22Rv1 (cell line): ENCODE measurements around the gene RANBP1.

Source experiments
- H3K27ac ChIP-seq: fragments of 450-650 bp; 2 replicates; pipeline ENCODE4 v1.5.1; 2017
- CTCF ChIP-seq: fragments of 450-650 bp; IDR thresholded peaks from 2 replicates; pipeline ENCODE4 v1.5.1; 2017; ENCODE audit warnings: mild to moderate bottlenecking
- ZFX ChIP-seq: fragments of 450-650 bp; IDR thresholded peaks from 2 replicates; pipeline ENCODE4 v1.6.1; 2017; ENCODE audit warnings: antibody characterized with exemption, borderline replicate concordance

Gene RANBP1

DNA sequence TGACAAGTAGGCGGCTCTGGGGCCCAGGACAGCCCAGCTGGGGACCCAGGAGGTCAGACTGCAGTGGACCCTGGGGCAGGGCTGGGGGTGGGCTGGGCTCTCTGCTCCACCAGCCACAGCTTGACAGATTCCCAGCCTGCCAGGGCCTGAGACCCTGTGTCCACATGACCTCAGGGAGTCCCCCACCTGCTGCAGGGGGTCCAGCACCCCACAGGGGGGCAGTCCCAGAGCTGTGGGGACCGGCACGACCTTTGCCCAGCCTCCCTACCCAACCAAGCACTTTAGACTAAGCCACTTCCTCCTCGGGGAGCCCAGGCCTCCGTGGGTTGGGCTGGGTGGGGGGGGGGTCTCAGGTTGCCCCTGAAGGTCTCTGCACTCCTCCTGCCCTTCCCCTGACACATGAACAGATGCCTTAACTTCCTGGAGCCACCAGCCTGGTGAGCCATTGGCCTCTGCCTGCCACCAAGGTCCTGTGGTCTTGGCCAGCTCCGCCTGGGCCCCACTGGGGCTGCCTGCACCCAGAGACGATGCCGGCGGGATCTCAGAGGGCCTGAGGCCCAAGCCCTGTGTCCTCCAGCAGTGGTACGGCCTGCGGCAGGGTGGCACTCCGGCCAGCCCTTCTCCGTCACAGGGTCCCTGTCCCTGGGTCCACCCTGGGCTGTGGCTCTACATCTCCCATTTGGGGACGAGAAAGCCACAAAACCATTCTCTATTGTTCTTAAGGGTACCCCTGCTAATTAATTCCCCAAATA, 31.5 kb downstream of the RANBP1 start:
- no peak for TF ChIP-seq ZFX
- no peak for TF ChIP-seq CTCF
- no peak overlapping the region for H3K27ac ChIP-seq

GRCh38 chr22:20148414-20148813, 32.5 kb downstream of the RANBP1 start:
- TF ChIP-seq ZFX (no peak), CTCF (no peak)

DNA sequence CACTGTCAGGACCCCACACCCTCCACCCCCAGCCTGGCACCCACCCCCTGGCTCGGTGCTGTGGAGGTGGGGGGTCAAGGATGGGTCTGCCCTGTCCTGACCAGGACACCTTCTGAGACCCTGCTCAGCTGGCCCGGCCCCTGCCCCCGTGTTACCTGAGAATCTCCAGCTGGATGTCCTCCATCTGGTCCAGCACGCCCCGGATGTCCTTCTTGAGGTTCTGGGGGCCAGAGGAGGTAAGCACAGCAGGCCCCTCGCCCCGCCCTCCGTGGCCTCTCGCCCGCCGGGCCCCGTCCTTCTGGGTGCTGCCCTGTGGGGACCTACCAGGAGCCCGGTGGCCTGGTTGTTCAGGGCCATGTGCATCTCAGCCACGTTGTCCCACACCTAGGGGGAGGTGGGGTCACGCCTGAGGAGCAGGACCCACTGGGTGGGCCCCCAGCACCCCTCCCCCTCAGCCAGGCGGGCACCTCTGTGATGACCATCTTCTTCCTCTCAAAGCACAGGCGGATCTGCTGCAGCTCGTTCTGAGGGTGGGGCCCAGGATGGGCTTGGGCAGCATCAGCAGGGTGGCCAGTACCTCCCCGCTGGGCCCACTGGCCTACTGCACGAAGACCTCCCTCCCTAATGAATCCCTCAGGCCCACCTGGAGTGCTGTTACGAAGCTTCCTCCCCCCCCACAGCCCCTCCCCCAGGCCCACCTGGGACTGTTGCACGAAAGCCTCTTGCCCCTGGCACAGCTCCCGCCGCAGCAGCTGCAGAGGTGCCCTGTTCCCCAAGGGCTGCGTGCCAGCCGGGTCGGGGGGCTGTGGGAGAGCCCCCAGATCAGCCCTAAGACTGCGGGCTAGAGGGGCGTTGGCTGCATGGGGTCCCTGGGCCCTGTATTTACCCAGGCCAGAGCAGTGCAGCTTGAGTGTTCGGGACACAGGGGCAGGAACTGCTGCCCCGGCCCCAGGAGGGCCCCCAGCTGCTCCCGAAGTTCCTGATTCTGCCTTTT, 33.6 kb downstream of the RANBP1 start:
- H3K27ac ChIP-seq, result no peak overlapping the region
- TF ChIP-seq CTCF, result no peak
- TF ChIP-seq ZFX, result no peak

More at GRCh38 chr22:20148414-20148813, 32.5 kb downstream of the RANBP1 start:
- H3K27ac ChIP-seq, result no peak overlapping the region

DNA sequence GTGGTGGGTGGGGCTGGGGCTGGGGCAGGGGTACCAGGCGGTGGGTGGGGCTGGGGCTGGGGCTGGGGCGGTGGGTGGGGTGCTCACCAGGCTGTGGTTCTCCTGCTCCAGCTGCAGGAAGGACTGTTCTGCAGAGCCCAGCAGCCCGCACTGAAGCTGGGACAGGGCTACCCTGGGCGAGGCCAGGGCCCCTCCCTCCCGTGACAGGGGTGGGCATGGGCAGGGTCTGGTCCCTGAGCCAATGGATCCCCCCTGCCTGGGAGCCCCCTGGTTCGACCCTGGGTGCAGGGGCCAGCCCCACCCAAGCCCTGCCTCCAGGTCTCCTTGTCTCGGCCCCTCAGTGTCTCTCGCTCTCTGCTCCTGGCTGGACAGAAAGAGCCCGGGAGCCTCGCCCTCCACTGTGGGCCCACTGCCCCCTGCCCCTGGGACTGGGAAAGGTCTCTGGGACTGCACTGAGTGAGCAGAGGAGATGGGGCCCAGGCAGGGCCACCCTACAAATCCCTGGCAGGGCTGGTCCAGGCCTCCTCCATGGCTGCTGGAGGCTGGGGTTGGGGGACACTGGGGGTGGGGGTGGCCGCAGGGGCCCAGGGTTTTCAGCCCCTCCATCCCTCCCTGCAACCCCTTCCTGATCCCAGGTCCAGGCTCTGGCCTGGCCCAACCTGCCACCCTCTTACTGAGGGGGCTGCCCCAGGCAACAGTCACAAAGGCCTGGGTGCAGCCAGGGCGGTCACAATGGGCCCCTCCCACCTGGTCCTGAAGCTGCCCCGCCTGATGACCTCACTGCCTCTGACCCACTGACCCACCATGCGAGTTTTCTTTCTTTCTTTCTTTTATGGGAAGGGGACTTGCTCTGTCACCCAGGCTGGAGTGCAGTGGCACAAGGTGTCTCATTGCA, 34.7 kb downstream of the RANBP1 start, which contains the start of gene CCDC188:
Gene CCDC188 (minus strand): TSS at position 675 of the 895 bp plus-strand sequence. CDS start 69 bp downstream, at position 606.
- no peak within 1 kb of the TSS for H3K27ac ChIP-seq
- no peak for TF ChIP-seq ZFX
- TF ChIP-seq CTCF, result no peak

DNA sequence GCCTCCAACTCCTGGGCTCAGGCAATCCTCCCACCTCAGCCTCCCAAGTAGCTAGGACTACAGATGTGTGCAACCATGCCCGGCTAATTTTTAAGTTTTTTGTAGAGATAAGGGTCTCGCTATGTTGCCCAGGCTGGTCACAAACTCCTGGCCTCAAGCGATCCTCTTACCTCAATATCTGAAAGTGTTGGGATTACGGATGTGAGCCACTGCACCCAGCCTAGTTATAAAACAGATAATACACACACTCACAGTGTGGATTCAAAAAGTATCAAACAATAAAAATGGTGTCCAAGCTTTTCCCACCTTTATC, 35.3 kb downstream of the RANBP1 start:
- TF ChIP-seq CTCF (no peak), ZFX (no peak)
- no peak overlapping the region for H3K27ac ChIP-seq

DNA sequence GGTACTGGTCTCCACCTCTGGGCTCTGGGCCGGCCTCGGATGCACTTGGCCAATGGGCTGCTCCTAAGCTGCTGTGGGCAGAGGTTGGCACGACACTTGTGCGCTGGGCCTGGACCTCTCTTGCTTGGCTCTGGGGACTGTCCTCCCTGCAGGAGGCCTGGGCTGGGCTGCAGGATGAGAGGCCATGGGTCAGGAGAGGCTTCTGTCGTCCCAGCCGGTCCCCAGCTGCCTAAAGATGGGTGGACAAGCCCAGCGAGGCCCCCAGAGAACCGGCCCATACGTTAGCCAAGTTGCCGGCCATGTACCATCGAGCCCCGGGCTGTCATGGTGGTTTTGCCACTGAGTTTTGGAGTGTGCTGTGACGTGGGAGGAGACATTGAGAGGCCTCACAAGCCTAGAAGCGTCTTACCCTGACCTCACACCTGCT, 36.6 kb downstream of the RANBP1 start:
- no peak overlapping the region for H3K27ac ChIP-seq
- no peak for TF ChIP-seq ZFX
- no peak for TF ChIP-seq CTCF
